Measurements from ENCODE around the gene TLR6.

DNA sequence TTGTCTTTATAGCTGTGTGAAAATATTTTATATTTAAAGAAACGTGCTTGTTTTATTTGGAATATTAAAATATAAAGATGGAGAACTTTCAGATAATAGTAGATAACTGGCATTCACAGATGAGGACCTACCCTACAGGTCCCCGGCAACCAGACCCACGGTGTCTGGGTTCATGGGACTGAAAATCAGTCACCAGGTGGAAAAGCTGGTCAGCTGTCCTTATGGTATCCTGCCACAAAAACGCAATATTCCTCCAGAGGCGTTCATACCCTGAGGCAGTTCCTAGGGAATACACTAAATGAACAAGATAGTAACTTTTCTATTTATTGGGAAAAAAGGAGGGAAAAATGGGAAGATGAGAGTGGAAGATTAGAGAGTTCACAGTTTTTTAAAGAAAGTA, 1.2 kb downstream of the TLR6 start:
- TF ChIP-seq TRIM28 (IDR thresholded peaks at IDR 0.05; ENCODE audit: borderline replicate concordance, low read length), result no peak
- TF ChIP-seq ZNF747 (tag by site-specific recombination; IDR thresholded peaks at IDR 0.05), result no peak
- no peak for TF ChIP-seq ZNF174 (tag by site-specific recombination; IDR thresholded peaks at IDR 0.05)
- TF ChIP-seq ZNF777 (tag by site-specific recombination; IDR thresholded peaks at IDR 0.05; ENCODE audit: borderline replicate concordance), result no peak
- no peak for TF ChIP-seq ZBTB11 (tag by site-specific recombination; conservative IDR thresholded peaks at IDR 0.05; ENCODE audit: low read depth)
- no peak for TF ChIP-seq ZNF670 (tag by site-specific recombination; IDR thresholded peaks at IDR 0.05; ENCODE audit: low read depth)
- TF ChIP-seq, protein P1, sequence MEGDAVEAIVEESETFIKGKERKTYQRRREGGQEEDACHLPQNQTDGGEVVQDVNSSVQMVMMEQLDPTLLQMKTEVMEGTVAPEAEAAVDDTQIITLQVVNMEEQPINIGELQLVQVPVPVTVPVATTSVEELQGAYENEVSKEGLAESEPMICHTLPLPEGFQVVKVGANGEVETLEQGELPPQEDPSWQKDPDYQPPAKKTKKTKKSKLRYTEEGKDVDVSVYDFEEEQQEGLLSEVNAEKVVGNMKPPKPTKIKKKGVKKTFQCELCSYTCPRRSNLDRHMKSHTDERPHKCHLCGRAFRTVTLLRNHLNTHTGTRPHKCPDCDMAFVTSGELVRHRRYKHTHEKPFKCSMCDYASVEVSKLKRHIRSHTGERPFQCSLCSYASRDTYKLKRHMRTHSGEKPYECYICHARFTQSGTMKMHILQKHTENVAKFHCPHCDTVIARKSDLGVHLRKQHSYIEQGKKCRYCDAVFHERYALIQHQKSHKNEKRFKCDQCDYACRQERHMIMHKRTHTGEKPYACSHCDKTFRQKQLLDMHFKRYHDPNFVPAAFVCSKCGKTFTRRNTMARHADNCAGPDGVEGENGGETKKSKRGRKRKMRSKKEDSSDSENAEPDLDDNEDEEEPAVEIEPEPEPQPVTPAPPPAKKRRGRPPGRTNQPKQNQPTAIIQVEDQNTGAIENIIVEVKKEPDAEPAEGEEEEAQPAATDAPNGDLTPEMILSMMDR (tag by site-specific recombination; IDR thresholded peaks at IDR 0.05), result no peak
- no peak for TF ChIP-seq ZNF37A (tag by site-specific recombination; IDR thresholded peaks at IDR 0.05)
- no peak for TF ChIP-seq KLF16 (tag by site-specific recombination; IDR thresholded peaks at IDR 0.05)
- no peak for TF ChIP-seq ZNF138 (tag by site-specific recombination; IDR thresholded peaks at IDR 0.05; ENCODE audit: borderline replicate concordance)
- no peak for TF ChIP-seq KLF9 (tag by site-specific recombination; IDR thresholded peaks at IDR 0.05; ENCODE audit: low read depth)
